ENCODE data around the gene RASGRP2. TPM values are rescaled to one million over a fixed set of nuclear protein-coding genes. Genes with fewer than 3 reads are reported as not detected.

Gene RASGRP2
- total RNA-seq, 4 donors from 2014 or later: 0.64 to 7.6 (median 3.9) TPM

DNA sequence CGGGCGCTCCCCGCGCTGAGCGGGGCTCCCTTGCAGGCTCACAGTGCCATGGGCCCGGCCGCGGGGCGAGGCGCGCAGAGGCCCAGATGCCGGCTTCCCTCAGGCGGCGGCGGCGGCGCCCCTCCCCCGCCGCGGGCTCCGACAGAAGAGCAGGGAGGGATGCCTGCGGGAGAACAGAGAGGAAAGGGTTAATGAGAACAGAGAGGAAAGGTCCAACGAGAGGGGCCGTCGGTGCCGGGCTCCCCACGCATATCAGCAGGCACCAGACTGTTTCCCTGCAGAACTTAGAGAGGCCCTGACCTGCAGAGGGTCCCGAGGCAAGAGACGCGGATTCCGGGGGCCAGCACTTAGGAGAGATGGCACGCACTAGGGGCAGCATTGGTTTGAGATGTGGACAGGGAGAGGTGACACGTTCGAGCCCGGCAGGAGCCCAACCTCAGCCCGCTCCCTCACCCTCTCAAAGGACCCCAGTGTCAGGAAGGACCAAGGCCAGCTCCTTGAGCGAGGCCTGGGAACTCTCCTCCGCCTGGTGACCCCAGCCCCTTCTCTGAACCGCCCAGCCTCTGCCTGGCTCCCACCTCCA lies 30.1 kb downstream of the RASGRP2 start:
- TF ChIP-seq EP300 (IDR thresholded peaks at IDR 0.05) (no peak), POLR2AphosphoS5 (IDR thresholded peaks at IDR 0.05) (no peak), POLR2A (IDR thresholded peaks at IDR 0.05) (no peak)
- TF ChIP-seq, protein P1, sequence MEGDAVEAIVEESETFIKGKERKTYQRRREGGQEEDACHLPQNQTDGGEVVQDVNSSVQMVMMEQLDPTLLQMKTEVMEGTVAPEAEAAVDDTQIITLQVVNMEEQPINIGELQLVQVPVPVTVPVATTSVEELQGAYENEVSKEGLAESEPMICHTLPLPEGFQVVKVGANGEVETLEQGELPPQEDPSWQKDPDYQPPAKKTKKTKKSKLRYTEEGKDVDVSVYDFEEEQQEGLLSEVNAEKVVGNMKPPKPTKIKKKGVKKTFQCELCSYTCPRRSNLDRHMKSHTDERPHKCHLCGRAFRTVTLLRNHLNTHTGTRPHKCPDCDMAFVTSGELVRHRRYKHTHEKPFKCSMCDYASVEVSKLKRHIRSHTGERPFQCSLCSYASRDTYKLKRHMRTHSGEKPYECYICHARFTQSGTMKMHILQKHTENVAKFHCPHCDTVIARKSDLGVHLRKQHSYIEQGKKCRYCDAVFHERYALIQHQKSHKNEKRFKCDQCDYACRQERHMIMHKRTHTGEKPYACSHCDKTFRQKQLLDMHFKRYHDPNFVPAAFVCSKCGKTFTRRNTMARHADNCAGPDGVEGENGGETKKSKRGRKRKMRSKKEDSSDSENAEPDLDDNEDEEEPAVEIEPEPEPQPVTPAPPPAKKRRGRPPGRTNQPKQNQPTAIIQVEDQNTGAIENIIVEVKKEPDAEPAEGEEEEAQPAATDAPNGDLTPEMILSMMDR (IDR thresholded peaks at IDR 0.05): no peak
- no peak overlapping the region for H3K27ac ChIP-seq
- peaks cover 22% of the 10 kb centered on the region for H3K4me1 ChIP-seq
- 8% methylated on average over 17 of the region's 39 CpGs for WGBS
- H3K36me3 ChIP-seq: no peaks in the 10 kb centered on the region
- peaks cover 100% of the 10 kb centered on the region for H3K27me3 ChIP-seq
- DNase-seq (ENCODE audit: low spot score in 2 of 2): no peak
- no peaks in the 10 kb centered on the region for H3K9me3 ChIP-seq
- peak overlapping the region; percentile 29 for H3K4me3 ChIP-seq

DNA sequence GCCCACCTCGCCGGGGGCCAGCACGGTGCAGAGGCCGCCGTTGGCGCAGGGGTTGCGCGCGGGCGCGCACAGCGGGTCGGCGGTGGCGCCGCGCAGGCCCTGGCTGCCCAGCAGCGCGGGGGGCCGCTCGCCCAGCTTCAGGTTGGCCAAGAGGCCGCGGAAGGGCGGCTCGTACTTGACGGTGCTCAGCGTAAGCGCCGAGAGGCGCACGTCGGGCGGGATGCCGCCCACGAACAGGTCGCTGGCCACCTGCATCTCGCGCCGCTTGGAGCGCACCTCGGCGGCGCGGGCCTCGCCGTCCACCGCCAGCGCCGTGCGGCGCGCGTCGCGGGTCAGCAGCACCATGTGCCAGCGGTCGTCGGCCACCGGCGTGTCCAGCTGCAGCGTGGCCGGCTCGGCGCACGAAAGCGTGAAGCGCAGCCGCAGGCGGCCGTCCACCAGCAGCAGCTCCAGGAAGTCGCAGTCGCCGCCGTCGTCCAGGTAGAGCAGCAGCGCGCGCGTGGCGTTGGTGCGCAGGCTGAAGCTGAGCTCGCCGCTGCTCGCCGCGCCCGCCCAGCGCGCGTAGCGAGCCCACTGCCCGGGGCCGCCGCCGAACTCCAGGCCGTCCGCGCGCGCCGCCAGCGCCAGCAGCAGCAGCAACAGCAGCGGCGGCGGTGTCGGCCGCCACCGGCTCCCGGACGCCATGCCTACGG lies 30.8 kb downstream of the RASGRP2 start:
- H3K4me3 ChIP-seq: peak overlapping the region; percentile 29
- no peak overlapping the region for H3K27ac ChIP-seq
- H3K36me3 ChIP-seq: no peaks in the 10 kb centered on the region
- H3K27me3 ChIP-seq: peaks cover 100% of the 10 kb centered on the region
- TF ChIP-seq, protein P1 (IDR thresholded peaks at IDR 0.05): no peak
- no peak for TF ChIP-seq EP300 (IDR thresholded peaks at IDR 0.05)
- no peak for TF ChIP-seq POLR2A (IDR thresholded peaks at IDR 0.05)
- TF ChIP-seq POLR2AphosphoS5 (IDR thresholded peaks at IDR 0.05): no peak
- H3K4me1 ChIP-seq: peaks cover 22% of the 10 kb centered on the region
- WGBS: 8% methylated on average over 22 of the region's 111 CpGs
- H3K9me3 ChIP-seq: no peaks in the 10 kb centered on the region
- no peak for DNase-seq (ENCODE audit: low spot score in 2 of 2)

DNA sequence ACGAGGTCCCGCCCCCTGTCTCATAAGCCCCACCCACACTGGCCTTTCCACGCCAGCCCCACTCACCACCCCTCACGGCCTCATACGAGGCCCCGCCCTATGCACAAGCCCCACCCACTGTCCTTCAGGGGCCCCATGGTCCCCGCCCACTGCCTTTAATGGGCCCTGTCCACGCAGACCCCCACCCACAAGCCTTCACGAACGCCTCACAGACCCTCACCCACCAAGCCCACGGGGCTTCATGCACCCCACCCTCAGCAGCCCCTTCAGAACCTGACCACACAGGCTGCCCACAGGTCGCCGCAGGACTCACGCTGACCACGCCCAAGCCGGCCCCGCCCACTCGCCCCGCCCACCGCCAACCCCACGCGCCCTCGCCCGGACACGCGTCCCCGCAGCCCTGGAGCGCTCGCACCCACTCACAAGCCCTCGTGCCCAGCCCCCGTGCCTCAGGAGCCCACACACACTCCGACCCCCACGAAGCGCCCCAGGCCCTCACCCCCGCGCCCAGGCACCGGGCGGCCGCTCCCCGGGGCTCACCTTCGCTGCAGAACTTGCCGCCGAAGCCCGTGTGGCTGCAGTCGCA lies 31.4 kb downstream of the RASGRP2 start:
- TF ChIP-seq EP300 (IDR thresholded peaks at IDR 0.05) (no peak), POLR2AphosphoS5 (IDR thresholded peaks at IDR 0.05) (no peak), POLR2A (IDR thresholded peaks at IDR 0.05) (no peak)
- TF ChIP-seq, protein P1 (IDR thresholded peaks at IDR 0.05): no peak
- Histone ChIP-seq H3K36me3 (no peaks in the 10 kb centered on the region), H3K27me3 (peaks cover 100% of the 10 kb centered on the region), H3K4me1 (peaks cover 22% of the 10 kb centered on the region), H3K4me3 (no peak overlapping the region), H3K27ac (no peak overlapping the region), H3K9me3 (no peaks in the 10 kb centered on the region)
- no peak for DNase-seq (ENCODE audit: low spot score in 2 of 2)
- WGBS: 12% methylated on average over 27 of the region's 45 CpGs

DNA sequence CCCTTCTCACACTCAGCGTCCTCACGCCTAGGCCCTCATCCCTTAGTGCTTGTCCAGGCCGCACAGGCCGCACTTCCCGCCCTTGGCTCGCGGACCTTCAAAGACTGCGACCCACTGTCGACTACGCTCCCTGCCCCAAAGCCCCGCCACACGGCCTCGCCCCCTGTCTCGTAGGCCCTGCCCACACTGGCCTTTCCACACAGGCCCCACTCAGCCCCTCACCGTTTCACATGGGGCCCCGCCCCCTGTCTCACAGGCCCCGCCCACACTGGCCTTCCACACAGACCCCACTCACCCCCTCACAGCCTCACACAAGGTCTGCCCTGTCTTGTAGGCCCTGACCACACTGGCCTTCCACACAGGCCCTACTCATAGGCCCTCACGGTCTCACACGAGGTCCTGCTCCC lies 32.0 kb downstream of the RASGRP2 start:
- DNase-seq (ENCODE audit: low spot score in 2 of 2): no peak
- 53% methylated on average over 14 of the region's 19 CpGs for WGBS
- TF ChIP-seq POLR2AphosphoS5 (IDR thresholded peaks at IDR 0.05): no peak
- TF ChIP-seq POLR2A (IDR thresholded peaks at IDR 0.05): no peak
- TF ChIP-seq, protein P1 (IDR thresholded peaks at IDR 0.05): no peak
- no peak for TF ChIP-seq EP300 (IDR thresholded peaks at IDR 0.05)
- no peak overlapping the region for H3K27ac ChIP-seq
- peaks cover 99% of the 10 kb centered on the region for H3K27me3 ChIP-seq
- no peak overlapping the region for H3K4me3 ChIP-seq
- peaks cover 22% of the 10 kb centered on the region for H3K4me1 ChIP-seq
- no peaks in the 10 kb centered on the region for H3K36me3 ChIP-seq
- H3K9me3 ChIP-seq: no peaks in the 10 kb centered on the region
